HL-60 (cell line): ENCODE data around the gene TEX9.

Source experiments
- CTCF ChIP-seq: IDR thresholded peaks from one replicate; pipeline ENCODE4 v1.5.1; 2011; ENCODE audit warnings: low read length, control low read depth, inconsistent platforms; ENCODE audit not compliant: insufficient read depth
- GABPA ChIP-seq: IDR thresholded peaks from 2 replicates; pipeline ENCODE4 v1.6.1; 2012; ENCODE audit warnings: low read depth
- POLR2AphosphoS5 ChIP-seq: IDR thresholded peaks from 2 replicates; pipeline ENCODE4 v1.6.1; 2012; ENCODE audit warnings: low read depth

GRCh38 chr15:56344336-56344735, 20.9 kb upstream of the TEX9 start:
- TF ChIP-seq CTCF (no peak), GABPA (no peak), POLR2AphosphoS5 (no peak)
